NCI-H774 (cell line): ENCODE results near the gene CENPS.
A peak's percentile ranks its signal among the peaks of the same experiment; 100 is the strongest.
"Not testable (repeated sequence)": the region's sequence is repeated elsewhere in the genome, so short reads cannot be mapped to it uniquely, and the experiment has no call there.

Experiments used
- DNase-seq: peaks from one replicate; lab custom pipeline; 2025; lab: John Stamatoyannopoulos, UW

Gene CENPS

GRCh38 chr1:10430216-10431069 lies at the start of gene CENPS:
CENPS (plus strand) TSS chr1:10430433; CDS start chr1:10430518, 85 bp downstream.
- peak; percentile 77 for DNase-seq

- no peak for DNase-seq
These were observed 49.5 kb upstream of the CENPS start for GRCh38 chr1:10380594-10381275.

- DNase-seq: no peak
These were observed 46.6 kb upstream of the CENPS start for GRCh38 chr1:10383630-10384029.

- no peak for DNase-seq
These were observed 46.0 kb upstream of the CENPS start for GRCh38 chr1:10384219-10384618.

GRCh38 chr1:10386761-10387676 lies 43.2 kb upstream of the CENPS start:
- DNase-seq: no peak

GRCh38 chr1:10387677-10388386 lies 42.4 kb upstream of the CENPS start:
- DNase-seq: no peak

GRCh38 chr1:10388387-10388715 lies 41.9 kb upstream of the CENPS start:
- no peak for DNase-seq

GRCh38 chr1:10389271-10389973 lies 40.8 kb upstream of the CENPS start:
- no peak for DNase-seq

- no peak for DNase-seq
These were observed 33.4 kb upstream of the CENPS start for GRCh38 chr1:10396870-10397269.

GRCh38 chr1:10398278-10398733 lies 31.9 kb upstream of the CENPS start:
- no peak for DNase-seq

- DNase-seq: peak; percentile 80
These were observed 31.3 kb upstream of the CENPS start, which contains the start of gene PGD for GRCh38 chr1:10398734-10399443. PGD (plus strand) TSS chr1:10399064; CDS start chr1:10399118, 54 bp downstream.

GRCh38 chr1:10399444-10399941 lies 30.7 kb upstream of the CENPS start:
- DNase-seq: no peak

- DNase-seq: no peak
These were observed 30.2 kb upstream of the CENPS start for GRCh38 chr1:10400013-10400412.

- no peak for DNase-seq
These were observed 29.0 kb upstream of the CENPS start for GRCh38 chr1:10401281-10401680.

GRCh38 chr1:10402729-10403274 lies 27.4 kb upstream of the CENPS start:
- no peak for DNase-seq

- DNase-seq: no peak
These were observed 23.0 kb upstream of the CENPS start for GRCh38 chr1:10407201-10407600.

- DNase-seq: no peak
These were observed 14.9 kb upstream of the CENPS start for GRCh38 chr1:10415211-10415930.

- DNase-seq: not testable (repeated sequence)
These were observed 14.3 kb upstream of the CENPS start for GRCh38 chr1:10415967-10416366.

- DNase-seq: not testable (repeated sequence)
These were observed 11.5 kb upstream of the CENPS start for GRCh38 chr1:10418741-10419140.
